ENCODE measurements around the gene RBM17.
A peak's percentile ranks its signal among the peaks of the same experiment; 100 is the strongest.
"Not testable (repeated sequence)": the region's sequence is repeated elsewhere in the genome, so short reads cannot be mapped to it uniquely, and the experiment has no call there.

RBM17 gene

DNA sequence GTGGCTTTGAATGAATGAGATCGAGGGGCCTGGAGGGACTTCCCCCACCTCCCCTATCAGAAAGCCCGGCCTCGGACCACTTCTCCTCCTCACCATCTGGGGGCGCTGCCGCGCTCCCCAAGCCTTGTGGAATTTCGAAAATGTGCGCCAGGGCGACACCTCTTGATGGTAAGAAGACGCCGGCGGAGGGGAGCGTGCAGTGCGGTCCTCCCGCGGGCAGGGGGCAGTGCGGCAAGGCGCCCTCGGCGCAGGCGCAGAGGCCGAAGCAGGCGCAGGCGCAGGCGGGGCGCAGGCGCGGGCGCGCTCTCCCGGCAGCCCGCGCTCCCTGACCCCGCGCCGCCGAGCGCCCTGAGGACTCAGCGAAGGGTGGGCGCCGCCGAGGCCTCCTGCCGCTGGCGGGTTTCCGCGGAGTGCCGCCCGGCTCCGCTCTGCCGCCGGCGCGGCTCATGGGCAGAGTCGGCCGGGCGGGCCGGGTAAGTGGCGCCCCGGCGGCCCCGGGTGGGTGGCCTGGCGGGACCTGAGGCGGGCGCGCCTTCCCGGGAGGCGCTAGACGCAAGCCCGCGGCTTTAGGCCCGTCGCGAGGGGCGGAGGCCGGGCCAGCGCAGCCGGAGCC lies at the start of gene RBM17:
Gene RBM17 (plus strand): TSS at position 314 of the 613 bp plus-strand sequence. CDS start 8,032 bp downstream, outside the sequence.
- peak; percentile 96 for DNase-seq

GRCh38 chr10:6039711-6040110 lies 49.1 kb upstream of the RBM17 start:
- no peak for DNase-seq

- DNase-seq: no peak
Observed at GRCh38 chr10:6040205-6040604, 48.6 kb upstream of the RBM17 start.

GRCh38 chr10:6043377-6043776 lies 45.5 kb upstream of the RBM17 start:
- not testable (repeated sequence) for DNase-seq

DNA sequence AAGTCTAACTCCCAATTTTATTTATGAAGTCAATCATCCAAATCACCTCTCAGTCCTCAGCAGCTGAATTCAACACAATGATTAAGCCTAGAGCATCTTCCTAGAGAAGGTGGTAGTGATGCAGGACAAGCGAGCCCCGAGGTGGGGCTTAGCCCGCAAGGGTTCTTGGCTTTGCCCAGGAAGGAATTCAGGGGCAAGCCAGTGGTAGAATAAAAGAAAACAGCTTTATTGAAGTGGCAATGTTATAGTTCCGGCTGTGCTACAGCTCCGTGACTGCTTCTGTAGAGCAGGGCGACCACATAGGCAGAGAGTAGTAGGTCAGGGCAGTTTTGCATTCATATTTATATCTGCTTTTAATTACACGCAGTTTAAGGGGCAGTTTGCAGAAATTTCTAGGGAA lies 44.8 kb upstream of the RBM17 start:
- no peak for DNase-seq

- no peak for DNase-seq
Observed at GRCh38 chr10:6044751-6045313, 44.0 kb upstream of the RBM17 start.

DNA sequence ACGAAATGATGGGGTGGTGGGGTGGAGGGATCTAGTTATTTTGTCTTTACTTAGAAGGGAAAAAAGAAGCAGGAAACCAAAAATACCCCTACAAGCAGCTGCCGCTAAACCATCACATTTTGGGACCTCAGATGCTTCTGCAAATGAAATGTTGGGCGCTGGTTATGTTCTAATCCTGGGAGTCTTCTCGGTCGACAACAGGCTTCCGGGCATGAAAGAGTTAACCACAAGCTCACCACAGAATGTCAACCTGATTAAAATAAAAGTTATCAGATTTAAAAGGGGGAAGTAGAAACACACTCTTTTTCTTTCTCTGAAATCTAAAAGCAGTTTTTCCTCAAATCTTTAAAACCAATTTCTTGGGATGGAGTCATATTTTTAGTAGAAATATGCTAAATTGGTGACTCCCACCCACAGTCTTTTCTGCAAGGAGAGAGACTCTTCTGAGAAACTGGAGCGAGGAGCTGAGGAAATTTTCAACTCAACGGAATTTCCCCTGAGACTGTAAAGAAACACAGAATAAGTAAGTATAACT lies 43.5 kb upstream of the RBM17 start:
- DNase-seq: no peak

DNA sequence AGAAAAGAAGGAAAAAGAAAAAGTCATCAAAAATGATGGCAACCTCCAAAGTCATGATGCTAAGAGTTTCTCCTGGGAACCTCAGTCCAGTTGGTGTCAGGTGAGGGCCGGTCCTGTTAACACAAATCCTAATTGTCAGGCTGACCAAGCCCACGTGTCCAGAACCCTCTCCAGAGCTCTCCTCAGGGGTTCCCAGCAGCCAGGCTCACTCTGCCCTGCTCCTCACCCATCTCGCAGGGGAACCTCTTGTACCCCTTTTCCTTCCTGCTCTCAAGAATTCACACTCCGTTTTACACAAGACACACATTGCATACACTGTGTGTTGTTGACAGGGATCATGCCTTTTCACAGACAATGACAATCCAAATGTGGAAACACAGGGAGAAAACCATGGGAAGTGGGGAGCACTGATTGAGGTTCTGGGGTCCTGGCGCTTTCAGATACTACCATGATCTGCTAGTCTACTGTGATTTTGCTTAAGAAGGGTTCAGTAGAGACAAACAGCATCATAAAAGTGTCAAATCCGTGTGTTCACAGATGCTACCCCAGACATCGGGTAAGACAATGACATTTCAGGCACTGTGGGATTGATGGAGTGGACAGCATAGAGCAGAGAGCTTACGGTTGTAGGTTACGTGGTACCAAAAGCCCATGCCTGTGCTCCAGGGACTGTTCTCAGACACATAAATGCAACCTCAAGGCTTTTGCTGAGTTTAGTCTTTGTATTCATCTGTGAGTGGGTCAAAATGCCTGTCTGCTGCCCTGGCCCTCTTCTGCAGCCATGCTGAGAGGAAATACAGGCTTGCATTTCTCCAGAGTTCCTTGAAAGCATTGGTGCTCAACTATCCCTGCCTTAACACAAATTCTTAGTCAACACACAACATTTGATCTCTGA lies 42.7 kb upstream of the RBM17 start:
- DNase-seq: no peak

- no peak for DNase-seq
Observed at GRCh38 chr10:6046773-6047611, 41.8 kb upstream of the RBM17 start.

DNA sequence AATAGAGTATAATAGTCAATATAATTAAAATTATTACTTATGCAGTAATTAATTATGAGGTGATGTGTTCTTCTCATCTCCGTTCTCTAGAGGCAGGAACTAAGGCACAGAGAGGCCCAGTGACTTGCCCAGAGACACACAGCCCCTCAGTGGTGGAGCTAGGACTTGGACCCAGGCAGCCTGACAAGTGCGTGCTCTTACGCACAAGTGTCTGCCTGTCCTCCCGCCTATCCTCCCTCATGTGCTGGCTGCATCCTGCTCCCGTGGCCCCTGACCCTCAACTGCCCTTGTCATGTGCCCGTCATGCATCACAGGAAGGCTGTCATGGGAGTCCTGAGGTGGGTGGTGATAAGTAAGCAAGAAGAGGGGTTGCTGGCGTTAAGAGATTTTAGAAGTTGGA lies 41.0 kb upstream of the RBM17 start:
- DNase-seq: no peak

DNA sequence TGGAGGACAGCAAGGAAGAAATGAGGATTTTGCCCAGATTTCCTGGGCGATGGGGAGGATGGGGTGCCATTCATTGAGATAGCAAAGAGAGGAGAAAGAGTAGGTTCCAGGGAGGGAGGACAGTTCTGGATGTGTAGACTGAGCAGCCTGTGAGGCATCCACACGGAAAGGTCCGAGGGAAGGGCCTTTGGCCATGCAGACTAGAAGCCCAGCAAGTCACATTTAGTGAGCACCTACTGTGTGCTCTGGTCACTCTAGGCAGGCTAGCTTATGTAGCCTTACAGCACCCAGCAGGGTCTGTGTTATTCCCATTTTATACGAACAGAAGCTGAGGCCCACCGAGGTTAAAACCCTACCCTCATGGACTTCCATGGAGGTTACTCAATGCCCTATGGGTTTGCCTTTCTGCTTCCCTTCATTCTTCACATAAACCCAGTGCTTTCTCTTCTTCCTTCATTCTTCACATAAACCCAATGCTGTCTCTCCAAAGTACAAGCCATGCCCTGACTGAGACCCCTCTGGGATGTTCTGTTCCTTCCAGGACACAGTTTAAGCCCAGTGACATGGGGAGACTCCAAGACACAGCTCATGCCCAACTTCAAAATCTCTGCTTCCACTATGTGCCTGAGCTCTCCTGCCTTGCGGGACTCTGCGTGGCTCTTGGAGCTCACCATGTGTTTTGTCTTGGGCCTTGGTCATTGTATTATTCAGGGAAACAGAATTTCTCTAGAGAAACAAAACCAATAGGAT lies 40.4 kb upstream of the RBM17 start:
- DNase-seq: no peak

- DNase-seq: no peak
Observed at GRCh38 chr10:6049031-6049400, 39.8 kb upstream of the RBM17 start.

DNA sequence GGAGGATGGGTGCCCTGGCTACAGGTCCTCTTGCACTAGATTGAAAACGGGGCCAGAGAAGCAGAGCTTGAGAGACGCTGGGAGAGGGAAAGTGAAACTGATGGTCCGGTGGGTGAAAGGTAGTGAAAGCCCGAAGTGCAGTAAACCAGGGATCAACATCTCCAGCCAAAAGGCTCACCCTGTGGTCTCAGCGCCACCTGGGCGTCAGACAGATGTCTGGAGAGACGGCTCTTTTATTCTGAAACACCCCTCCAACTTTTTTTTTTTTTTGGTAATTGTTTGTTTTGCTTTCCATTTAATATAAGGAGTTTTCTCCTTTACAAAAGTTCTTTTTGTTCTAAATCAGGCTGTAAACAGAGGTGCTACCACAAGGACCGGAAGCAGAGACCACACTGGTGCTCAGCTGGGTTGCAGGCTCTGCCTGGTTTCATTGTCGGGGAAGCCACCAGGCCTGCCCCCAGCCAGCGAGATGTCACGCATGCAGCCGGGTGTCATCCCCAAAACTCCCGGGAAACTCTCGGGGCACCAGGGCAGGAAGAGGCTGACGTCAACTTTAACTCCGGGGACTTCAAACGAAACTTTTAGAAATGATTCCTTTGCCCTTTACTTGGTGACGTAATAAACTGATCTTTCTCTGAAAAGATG lies 37.9 kb upstream of the RBM17 start:
- peak; percentile 22 for DNase-seq

- DNase-seq: no peak
Observed at GRCh38 chr10:6052247-6053221, 36.3 kb upstream of the RBM17 start.

- no peak for DNase-seq
Observed at GRCh38 chr10:6053303-6053702, 35.5 kb upstream of the RBM17 start.

GRCh38 chr10:6053816-6054631 lies 34.8 kb upstream of the RBM17 start:
- DNase-seq: no peak

DNA sequence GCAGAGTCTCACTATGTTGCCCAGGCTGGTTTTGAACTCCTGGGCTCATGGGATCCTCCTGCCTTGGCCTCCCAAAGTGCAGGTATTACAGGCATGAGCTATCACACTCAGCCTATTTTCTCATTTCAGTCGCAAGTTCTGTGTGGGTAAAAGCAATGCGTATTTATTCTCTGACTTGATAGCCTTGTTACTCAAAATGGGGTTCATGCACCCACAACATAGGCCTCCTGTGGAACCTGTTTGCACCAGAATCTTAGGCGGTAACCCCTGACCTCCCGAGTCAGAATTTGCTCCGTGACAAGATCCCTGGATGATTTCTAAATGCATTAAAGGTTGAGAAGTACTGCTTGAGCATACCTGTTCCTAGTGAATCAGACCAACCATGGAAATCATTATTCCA lies 34.0 kb upstream of the RBM17 start:
- DNase-seq: no peak

DNA sequence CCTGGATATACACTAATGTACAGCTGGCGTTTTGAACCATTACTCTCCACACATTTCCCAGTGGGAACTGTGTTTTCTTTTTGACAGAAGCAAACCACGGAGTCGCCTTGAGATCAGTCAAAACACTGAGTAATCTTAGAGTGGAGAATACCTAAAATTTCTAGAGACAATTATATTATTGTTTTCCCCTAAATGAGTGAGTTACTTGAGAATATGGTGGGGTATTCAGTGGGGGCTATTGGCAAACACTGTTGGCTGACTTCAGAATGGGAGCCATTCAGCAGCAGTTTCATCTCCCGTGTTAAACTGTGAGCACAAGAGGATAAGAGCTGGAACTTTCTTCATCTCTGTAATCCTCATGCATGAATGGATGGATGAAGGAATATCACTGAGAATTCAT lies 32.9 kb upstream of the RBM17 start:
- DNase-seq: no peak

DNA sequence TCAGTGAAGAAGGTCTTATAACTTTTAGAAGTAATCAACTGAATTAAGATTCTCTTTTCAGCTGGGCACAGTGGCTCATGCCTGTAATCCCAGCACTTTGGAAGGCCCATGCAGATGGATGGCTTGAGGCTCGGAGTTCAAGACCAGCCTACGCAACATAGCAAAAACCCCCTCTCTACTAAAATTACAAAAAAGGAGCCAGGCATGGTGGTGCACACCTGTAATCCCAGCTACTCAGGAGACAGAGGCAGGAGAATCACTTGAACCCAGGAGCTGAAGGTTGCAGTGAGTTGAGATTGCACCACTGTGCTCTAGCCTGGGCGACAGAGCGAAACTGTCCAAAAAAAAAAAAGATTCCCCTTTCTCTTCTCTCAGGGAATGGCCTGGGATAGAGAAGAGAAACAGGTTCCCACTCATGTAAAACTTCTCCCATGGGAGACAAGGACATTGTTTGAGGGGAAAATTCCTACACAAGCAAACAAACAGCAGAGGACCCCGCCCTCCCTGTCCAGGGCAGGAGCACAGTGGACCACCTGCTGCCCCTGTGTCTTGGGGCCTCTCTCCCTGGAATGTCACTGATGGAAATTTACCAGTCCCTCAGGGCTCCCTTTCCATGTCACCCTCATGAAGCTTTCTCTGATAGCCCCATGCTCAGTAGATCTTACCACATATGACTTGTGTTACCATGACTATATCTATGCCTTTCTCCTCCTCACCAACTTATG lies 32.3 kb upstream of the RBM17 start:
- no peak for DNase-seq

Measured in fibroblast of upper back skin (primary cell).